WI38 (cell line): Measurements from ENCODE around the gene ZFYVE28.

ENCODE experiments used
- H3K4me3 ChIP-seq: 2 replicates; pipeline ENCODE4 v1.5.1; 2011; ENCODE audit warnings: low read depth, mild to moderate bottlenecking, control low read depth, low read length
- CTCF ChIP-seq: IDR thresholded peaks from 2 replicates; pipeline ENCODE4 v1.5.1; 2012; ENCODE audit warnings: low read depth, mild to moderate bottlenecking, control low read depth, low read length

ZFYVE28 gene

GRCh38 chr4:2301225-2301642 is 117.2 kb downstream of the ZFYVE28 start:
- no peak for TF ChIP-seq CTCF
- H3K4me3 ChIP-seq = no peak overlapping the region

- no peak for TF ChIP-seq CTCF
- H3K4me3 ChIP-seq = no peak overlapping the region
Measured at GRCh38 chr4:2300431-2301224, 117.8 kb downstream of the ZFYVE28 start.

GRCh38 chr4:2299794-2300193 is 118.7 kb downstream of the ZFYVE28 start:
- TF ChIP-seq CTCF = no peak
- H3K4me3 ChIP-seq = no peak overlapping the region

- no peak overlapping the region for H3K4me3 ChIP-seq
- no peak for TF ChIP-seq CTCF
Measured at GRCh38 chr4:2298532-2298991, 119.9 kb downstream of the ZFYVE28 start.

- no peak overlapping the region for H3K4me3 ChIP-seq
- TF ChIP-seq CTCF = no peak
Measured at GRCh38 chr4:2297606-2298531, 120.6 kb downstream of the ZFYVE28 start.

GRCh38 chr4:2296631-2297601 is 121.5 kb downstream of the ZFYVE28 start:
- no peak overlapping the region for H3K4me3 ChIP-seq
- TF ChIP-seq CTCF = no peak
